Mesenchymal stem cell (in vitro differentiated cells and primary cell): Measurements from ENCODE around the gene AGAP3.

Experiments used
- DNase-seq: peaks from one replicate; pipeline ENCODE4 v3.0.0-alpha.2; 2013
- H2AFZ ChIP-seq: one replicate; pipeline ENCODE4 v1.6.1; 2013; ENCODE audit warnings: low read depth, mild to moderate bottlenecking, control low read depth, inconsistent platforms, low read length, moderate library complexity
- H2AK5ac ChIP-seq: 2 replicates; pipeline ENCODE4 v1.6.1; 2013; ENCODE audit warnings: low read length, moderate library complexity, mild to moderate bottlenecking, inconsistent platforms; ENCODE audit not compliant: severe bottlenecking
- H2BK120ac ChIP-seq: one replicate; pipeline ENCODE4 v1.6.1; 2013; ENCODE audit warnings: low read depth, mild to moderate bottlenecking, inconsistent platforms, low read length, moderate library complexity
- H2BK12ac ChIP-seq, 2 experiments: one replicate each; pipeline ENCODE4 v1.6.1; 2013; ENCODE audit warnings: inconsistent platforms in 2 of 2, low read length in 2 of 2, mild to moderate bottlenecking in 2 of 2, moderate library complexity in 2 of 2, control low read depth in 1 of 2
- H2BK15ac ChIP-seq: one replicate; pipeline ENCODE4 v1.6.1; 2013; ENCODE audit warnings: mild to moderate bottlenecking, low read depth, inconsistent platforms; ENCODE audit not compliant: poor library complexity, severe bottlenecking
- H2BK5ac ChIP-seq: 2 replicates; pipeline ENCODE4 v1.6.1; 2013; ENCODE audit warnings: low read depth, mild to moderate bottlenecking, low read length, control low read depth, inconsistent platforms; ENCODE audit not compliant: poor library complexity, severe bottlenecking
- H3K14ac ChIP-seq, 2 experiments: one replicate each; pipeline ENCODE4 v1.6.1; 2013; ENCODE audit warnings: inconsistent platforms in 2 of 2, low read length in 2 of 2, control low read depth in 1 of 2, mild to moderate bottlenecking in 1 of 2, moderate library complexity in 1 of 2
- H3K18ac ChIP-seq, 2 experiments: one replicate each; pipeline ENCODE4 v1.6.1; 2013; ENCODE audit warnings: inconsistent platforms in 2 of 2, low read length in 2 of 2, control low read depth in 1 of 2, low read depth in 1 of 2, mild to moderate bottlenecking in 1 of 2
- H3K23ac ChIP-seq, 2 experiments: one replicate each; pipeline ENCODE4 v1.6.1; 2013; ENCODE audit warnings: inconsistent platforms in 2 of 2, low read length in 2 of 2, mild to moderate bottlenecking in 2 of 2, moderate library complexity in 2 of 2, control low read depth in 1 of 2
- H3K27ac ChIP-seq: 2 replicates; pipeline ENCODE4 v1.5.1; 2013; ENCODE audit warnings: mild to moderate bottlenecking, moderate library complexity, low read length, control low read depth, inconsistent platforms; ENCODE audit not compliant: poor library complexity, severe bottlenecking
- H3K27me3 ChIP-seq, 2 experiments: 2 replicates each; pipeline versions ENCODE4 v1.6.1 to v1.7.0; 2013; ENCODE audit warnings: low read length in 2 of 2, mild to moderate bottlenecking in 2 of 2, moderate library complexity in 2 of 2, control low read depth in 1 of 2, inconsistent platforms in 1 of 2; ENCODE audit not compliant: control insufficient read depth in 1 of 2, insufficient read depth in 1 of 2
- H3K36me3 ChIP-seq, 2 experiments: 2 replicates each; pipeline versions ENCODE4 v1.6.1 to v1.7.0; 2013; ENCODE audit warnings: low read length in 2 of 2, control low read depth in 1 of 2, inconsistent platforms in 1 of 2, low read depth in 1 of 2, mild to moderate bottlenecking in 1 of 2; ENCODE audit not compliant: insufficient read depth in 2 of 2, control insufficient read depth in 1 of 2
- H3K4ac ChIP-seq, 2 experiments: one replicate each; pipeline ENCODE4 v1.6.1; 2013; ENCODE audit warnings: inconsistent platforms in 2 of 2, low read length in 2 of 2, mild to moderate bottlenecking in 2 of 2, moderate library complexity in 2 of 2, control low read depth in 1 of 2, low read depth in 1 of 2
- H3K4me1 ChIP-seq: 2 replicates; pipeline ENCODE4 v1.6.1; 2013; ENCODE audit warnings: low read depth, low read length, control low read depth; ENCODE audit not compliant: control insufficient read depth, insufficient read depth
- H3K4me2 ChIP-seq: 2 replicates; pipeline ENCODE4 v1.6.1; 2013; ENCODE audit warnings: low read length, mild to moderate bottlenecking, inconsistent platforms; ENCODE audit not compliant: poor library complexity, severe bottlenecking
- H3K4me3 ChIP-seq, 2 experiments: 2 replicates each; pipeline versions ENCODE4 v1.5.1 to v1.7.0; 2013; ENCODE audit warnings: low read length in 2 of 2, mild to moderate bottlenecking in 2 of 2, control low read depth in 1 of 2, low read depth in 1 of 2; ENCODE audit not compliant: insufficient read depth in 1 of 2
- H3K79me1 ChIP-seq: replicated peaks from 2 replicates; pipeline ENCODE4 v1.6.1; 2013; ENCODE audit warnings: mild to moderate bottlenecking, control low read depth, low read length, inconsistent platforms; ENCODE audit not compliant: poor library complexity, severe bottlenecking
- H3K9ac ChIP-seq: 2 replicates; pipeline ENCODE4 v1.7.0; 2013; ENCODE audit warnings: mild to moderate bottlenecking, low read length, moderate library complexity
- H3K9me3 ChIP-seq: 2 replicates; pipeline ENCODE4 v1.7.0; 2013; ENCODE audit warnings: mild to moderate bottlenecking, low read length; ENCODE audit not compliant: control insufficient read depth
- H4K8ac ChIP-seq: one replicate; pipeline ENCODE4 v1.6.1; 2013; ENCODE audit warnings: inconsistent platforms, mild to moderate bottlenecking, low read length, moderate library complexity
- H4K91ac ChIP-seq: one replicate; pipeline ENCODE4 v1.6.1; 2013; ENCODE audit warnings: mild to moderate bottlenecking, low read length, inconsistent platforms
- WGBS: methylation state at CpG from one replicate; pipeline ENCODE4 v1.1.7; 2013; ENCODE audit warnings: mixed read lengths; 5-methylcytosine and 5-hydroxymethylcytosine counted together

AGAP3 gene

DNA sequence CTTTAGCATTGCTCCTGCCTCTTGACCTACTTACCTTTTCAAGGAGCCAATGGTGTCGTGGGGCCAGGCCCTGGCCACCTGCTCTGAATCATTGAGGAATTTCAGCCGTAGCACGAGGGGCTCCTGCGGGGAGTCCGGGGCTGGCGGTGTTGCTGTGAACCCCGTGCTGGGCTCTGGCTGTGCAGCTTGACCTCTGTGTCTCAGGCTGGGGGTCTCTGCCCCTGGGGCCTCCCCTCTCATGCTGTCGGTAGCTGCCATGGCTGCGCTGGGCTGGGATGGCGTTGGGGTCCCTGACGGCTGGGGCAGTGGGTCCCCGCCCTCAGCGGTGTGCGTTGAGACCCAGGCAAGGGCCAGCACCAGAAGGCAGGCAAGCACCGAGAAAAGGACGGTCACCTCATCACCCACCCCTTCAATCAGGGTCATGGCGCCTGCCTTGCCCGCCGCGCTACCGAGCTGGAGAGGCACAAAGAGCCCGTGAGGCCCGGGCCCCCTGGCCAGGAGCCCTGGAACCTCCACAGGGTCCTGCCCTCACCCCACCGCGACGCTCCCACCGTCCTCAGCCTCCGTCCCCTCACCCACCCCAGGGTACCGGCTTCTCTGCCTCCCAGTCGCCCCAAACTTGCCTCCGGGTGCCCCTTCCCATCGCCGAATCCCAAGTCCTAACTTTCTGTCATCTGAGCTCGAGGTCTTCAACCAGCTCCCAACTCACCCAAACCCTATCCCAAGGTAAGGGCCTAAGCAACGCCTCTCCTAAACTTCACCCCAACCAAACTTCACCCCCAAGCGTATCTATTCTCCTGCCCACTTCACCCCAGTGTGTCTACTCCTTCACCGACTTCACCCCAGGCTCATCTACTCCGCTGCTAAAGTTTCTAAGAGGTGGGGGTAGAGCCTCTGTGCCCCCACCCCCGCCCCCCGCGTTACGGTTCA lies 3.9 kb upstream of the AGAP3 start:
- WGBS, result 71% methylated on average over 39 of the region's 42 CpGs

DNA sequence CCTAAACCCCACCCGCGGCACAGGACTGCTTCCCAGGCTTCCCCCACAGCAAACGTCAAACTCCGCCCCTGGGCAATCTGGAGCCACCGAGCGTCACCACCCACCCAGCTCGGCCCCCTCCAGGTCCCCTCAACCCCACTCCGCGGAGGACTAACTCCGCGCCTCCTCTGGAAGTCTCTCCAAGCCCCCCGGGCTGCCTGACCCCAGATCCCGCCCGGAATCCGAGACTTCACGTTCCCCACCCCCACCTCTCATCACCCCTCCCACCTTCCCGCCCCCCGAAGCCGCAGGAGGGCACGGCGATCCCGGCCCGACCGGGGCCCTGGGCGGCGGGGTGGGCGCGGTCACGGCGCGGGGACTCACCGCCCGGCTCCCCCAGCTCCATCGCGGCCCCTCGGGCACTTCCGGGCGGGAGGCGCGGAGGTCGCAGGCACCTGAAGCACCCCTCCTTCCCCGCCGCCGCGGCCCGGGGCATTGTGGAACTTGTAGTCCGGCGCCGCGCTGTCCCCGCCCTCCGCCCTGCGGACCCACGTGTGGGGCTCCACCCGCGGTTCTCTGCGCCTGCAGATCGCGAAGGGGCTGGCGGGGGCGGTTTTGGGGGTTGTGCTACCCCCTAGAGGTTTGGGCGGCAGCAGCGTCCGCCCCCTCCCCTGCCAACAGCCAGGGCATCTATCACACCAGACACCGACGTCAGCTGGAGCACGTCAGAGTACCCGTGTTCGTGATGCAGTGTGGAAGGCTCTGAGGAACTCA lies 3.0 kb upstream of the AGAP3 start, which contains the start of gene TMUB1:
TMUB1 (minus strand) TSS at position 423 of the 753 bp plus-strand sequence. CDS start 930 bp downstream, outside the sequence.
- peak within 1 kb of the TSS; percentile 88 for H3K4me2 ChIP-seq
- H3K4me3 ChIP-seq, result peak within 1 kb of the TSS; percentile 77 to 96
- no peak within 1 kb of the TSS for H3K27ac ChIP-seq
- H2BK120ac ChIP-seq, result peak within 1 kb of the TSS; percentile 93
- H2BK5ac ChIP-seq, result no peak within 1 kb of the TSS
- peak within 1 kb of the TSS; percentile 94 for H3K9ac ChIP-seq
- H3K18ac ChIP-seq, result peak within 1 kb of the TSS; percentile 80 to 83
- peak within 1 kb of the TSS; percentile 96 for H2BK15ac ChIP-seq
- no peaks in the 10 kb centered on the region for H3K27me3 ChIP-seq
- peak within 1 kb of the TSS in 1 of 2 experiments; percentile 71 for H3K14ac ChIP-seq
- no peaks in the 10 kb centered on the region for H3K9me3 ChIP-seq
- 2% methylated on average over 60 of the region's 69 CpGs for WGBS
- peak within 1 kb of the TSS; percentile 90 for H2AFZ ChIP-seq
- peak; percentile 70 for DNase-seq
- H3K36me3 ChIP-seq, result peaks cover 5 to 25% of the 10 kb centered on the region in 2 experiments
- peak within 1 kb of the TSS; percentile 77 to 88 for H3K4ac ChIP-seq
- peak within 1 kb of the TSS; percentile 71 for H4K8ac ChIP-seq
- peaks cover 47% of the 10 kb centered on the region for H3K4me1 ChIP-seq
- H3K79me1 ChIP-seq, result peaks cover 6% of the 10 kb centered on the region
- peak within 1 kb of the TSS; percentile 34 for H2AK5ac ChIP-seq
- peak within 1 kb of the TSS; percentile 70 to 76 for H2BK12ac ChIP-seq
- H4K91ac ChIP-seq, result peak within 1 kb of the TSS; percentile 81
- H3K23ac ChIP-seq, result peak within 1 kb of the TSS in 1 of 2 experiments; percentile 16

More for the DNA sequence above, 3.9 kb upstream of the AGAP3 start:
- Histone ChIP-seq H3K4ac (peak overlapping the region; percentile 77 to 86), H3K9me3 (no peaks in the 10 kb centered on the region), H2AK5ac (peak overlapping the region; percentile 34), H3K79me1 (peaks cover 6% of the 10 kb centered on the region), H2BK5ac (no peak overlapping the region), H3K4me3 (peak overlapping the region; percentile 77 to 96), H3K27ac (no peak overlapping the region), H3K23ac (peak overlapping the region in 1 of 2 experiments; percentile 16), H3K18ac (peak overlapping the region; percentile 15 to 80), H4K8ac (peak overlapping the region; percentile 36), H3K27me3 (no peaks in the 10 kb centered on the region), H3K36me3 (peaks cover 12 to 32% of the 10 kb centered on the region in 2 experiments), H2BK15ac (peak overlapping the region; percentile 96), H2AFZ (no peak overlapping the region), H4K91ac (peak overlapping the region; percentile 36), H2BK120ac (peak overlapping the region; percentile 93), H3K9ac (peak overlapping the region; percentile 94), H3K4me1 (peaks cover 50% of the 10 kb centered on the region), H2BK12ac (peak overlapping the region; percentile 34 to 76), H3K4me2 (peak overlapping the region; percentile 88), H3K14ac (peak overlapping the region in 1 of 2 experiments; percentile 71)
- DNase-seq, result no peak

DNA sequence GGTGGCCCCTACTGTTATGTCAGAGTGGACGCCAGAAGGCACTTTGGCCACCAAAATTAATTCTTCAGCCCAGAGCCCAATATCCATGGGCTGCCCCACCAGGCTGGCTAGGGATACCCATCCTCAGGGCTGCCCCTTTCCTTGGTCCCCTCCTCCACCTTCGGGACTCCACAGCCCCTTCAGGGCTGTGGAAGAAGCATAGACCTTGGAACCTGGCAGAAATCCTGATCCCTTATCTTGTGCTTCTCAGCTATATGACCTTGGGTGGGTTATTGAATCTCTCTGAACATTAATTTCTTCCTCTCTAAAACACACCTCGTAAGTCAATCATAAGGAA lies 2.5 kb upstream of the AGAP3 start:
- H3K79me1 ChIP-seq, result peaks cover 4% of the 10 kb centered on the region
- no peaks in the 10 kb centered on the region for H3K27me3 ChIP-seq
- 0% methylated on average over 2 of the region's 3 CpGs for WGBS
- H2AK5ac ChIP-seq, result no peak overlapping the region
- H3K9ac ChIP-seq, result peak overlapping the region; percentile 94
- H3K9me3 ChIP-seq, result no peaks in the 10 kb centered on the region
- no peak overlapping the region for H4K8ac ChIP-seq
- H3K4me1 ChIP-seq, result peaks cover 45% of the 10 kb centered on the region
- no peak overlapping the region for H3K14ac ChIP-seq
- no peak overlapping the region for H2BK120ac ChIP-seq
- no peak overlapping the region for H3K27ac ChIP-seq
- peak overlapping the region; percentile 90 for H2AFZ ChIP-seq
- H3K4ac ChIP-seq, result peak overlapping the region in 1 of 2 experiments; percentile 64
- H2BK15ac ChIP-seq, result no peak overlapping the region
- H4K91ac ChIP-seq, result no peak overlapping the region
- H3K4me3 ChIP-seq, result peak overlapping the region; percentile 77 to 96
- H3K36me3 ChIP-seq, result peaks cover 4 to 19% of the 10 kb centered on the region in 2 experiments
- H2BK12ac ChIP-seq, result peak overlapping the region in 1 of 2 experiments; percentile 64
- H2BK5ac ChIP-seq, result no peak overlapping the region
- no peak overlapping the region for H3K23ac ChIP-seq
- peak overlapping the region in 1 of 2 experiments; percentile 75 for H3K18ac ChIP-seq
- no peak for DNase-seq
- H3K4me2 ChIP-seq, result peak overlapping the region; percentile 88
